ENCODE data around the gene VAX1. TPM values are rescaled to one million over a fixed set of nuclear protein-coding genes. Genes with fewer than 3 reads are reported as not detected.

VAX1 gene
- total and polyA plus RNA-seq, 9 of the 15 experiments (the other 6 are each of a cell fraction or from before 2014, with no cell fraction given), result not detected

DNA sequence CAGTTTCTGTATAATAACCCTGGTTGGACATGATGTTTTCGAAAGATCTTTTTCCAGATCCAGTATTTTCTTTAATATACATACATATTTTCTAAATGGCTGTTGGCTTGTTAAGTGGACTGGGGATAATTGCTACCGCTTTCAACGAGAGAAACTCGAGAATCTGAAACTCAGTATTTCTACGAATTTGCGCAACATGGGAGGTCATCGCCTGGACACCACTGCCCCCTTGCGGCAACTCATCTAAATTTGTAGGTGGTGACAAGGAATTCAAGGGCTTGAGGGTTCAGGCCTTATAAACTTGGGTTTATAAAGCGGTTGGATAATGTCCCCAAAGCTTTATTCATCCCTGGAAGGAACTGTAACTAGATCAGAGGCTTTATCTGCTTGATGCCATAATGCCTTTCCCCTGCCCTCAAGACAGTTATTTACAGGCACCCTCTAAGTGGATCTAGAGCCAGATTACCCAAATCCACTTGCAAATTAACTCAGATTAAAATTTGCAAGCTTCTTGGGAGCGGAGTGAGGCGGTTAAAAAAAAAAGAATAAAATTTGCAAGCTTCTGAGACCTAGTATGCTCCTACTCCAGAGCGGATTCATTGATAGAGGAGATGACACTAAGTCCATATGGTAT lies 37.9 kb upstream of the VAX1 start:
- H3K4me3 ChIP-seq, result no peak overlapping the region
- peak; percentile 84 for ATAC-seq
- peaks cover 8% of the 10 kb centered on the region in 2 experiments; a peak in 3 of 5 replicates for H3K4me1 ChIP-seq (replicated peaks in 1 of 2; ENCODE audit: control insufficient read depth in 2 of 2, insufficient read depth in 2 of 2, low read length in 2 of 2)
- intact Hi-C loops (cut with micrococcal nuclease) (loop anchor here (2.0 to 10.0 kb wide), 5 partner anchors 61 to 731 kb away; no protein-coding TSS in a partner anchor), in situ Hi-C loops (cut with MboI) (loop anchor here (5.0 to 10.0 kb wide), 2 partner anchors 369 to 491 kb away; no protein-coding TSS in a partner anchor)
- peak; percentile 90 for FAIRE-seq
- POLR2A ChIA-PET, result no interaction called here
- CTCF ChIA-PET (ENCODE audit: low intra/inter-chr PET ratio), result interaction anchor here (0.6 to 3.3 kb wide), 6 partner anchors 10 to 494 kb away, joined by 3 to 32 read pairs (median 4); no protein-coding TSS in a partner anchor
- H3K9ac ChIP-seq (ENCODE audit: insufficient read depth in 1 of 2, low read depth in 2 of 2, low read length in 2 of 2), result no peak overlapping the region
- H3K79me2 ChIP-seq (ENCODE audit: control insufficient read depth, insufficient read depth, low read length), result no peaks in the 10 kb centered on the region
- H2AFZ ChIP-seq (ENCODE audit: low read depth, low read length), result no peak overlapping the region
- no peaks in the 10 kb centered on the region for H3K9me3 ChIP-seq (replicated peaks; ENCODE audit: control insufficient read depth, insufficient read depth, low read depth, low read length)
- 0% methylated on average over 12 of the region's 12 CpGs for WGBS (ENCODE audit: insufficient coverage, low coverage, missing lambda C conversion rate)
- no peak overlapping the region for H3K27ac ChIP-seq (ENCODE audit: extremely low read depth, low read depth, low read length)
- H3K36me3 ChIP-seq (ENCODE audit: control insufficient read depth, insufficient read depth, low read length), result no peaks in the 10 kb centered on the region
- H4K20me1 ChIP-seq (replicated peaks; ENCODE audit: control insufficient read depth, insufficient read depth, low read length), result 0 out of 2 replicates have a peak, but pooled peaks cover 5% of the 10 kb centered on the region
- H3K27me3 ChIP-seq (ENCODE audit: control insufficient read depth in 2 of 2, insufficient read depth in 2 of 2, low read length in 2 of 2), result peaks cover 0 to 21% of the 10 kb centered on the region in 2 experiments; a peak in 3 of 5 replicates
- H3K4me2 ChIP-seq (ENCODE audit: insufficient read depth, low read length), result peak overlapping the region; percentile 58
- no TSS peak for BruUV-seq (replicated peaks)
- DNase-seq (ENCODE audit: extremely low read depth in 1 of 4, low spot score in 3 of 4), result peak; percentile 58 to 74 (median 62)
- no peaks in the 10 kb centered on the region for H3K9me1 ChIP-seq (ENCODE audit: control insufficient read depth, insufficient read depth, low read length)
- TF ChIP-seq E2F4 (CRISPR knock-in tag; IDR thresholded peaks at IDR 0.05; ENCODE audit: low read depth) (no peak), PHB2 (IDR thresholded peaks at IDR 0.05; ENCODE audit: low read depth) (no peak), HNRNPLL (IDR thresholded peaks at IDR 0.05; ENCODE audit: low read depth, low read length, poor library complexity, severe bottlenecking) (peak; percentile 75), EGR1 (conservative IDR thresholded peaks at IDR 0.05) (no peak), ZSCAN29 (IDR thresholded peaks at IDR 0.05) (no peak), CBX5 (IDR thresholded peaks at IDR 0.05; ENCODE audit: borderline replicate concordance, low read depth) (no peak), L3MBTL2 (IDR thresholded peaks at IDR 0.05) (no peak), MAFK (IDR thresholded peaks at IDR 0.05; ENCODE audit: low read length) (no peak), NFIC (IDR thresholded peaks at IDR 0.05) (no peak), ZNF518B (CRISPR knock-in tag; IDR thresholded peaks at IDR 0.05) (no peak), ZBTB12 (CRISPR knock-in tag; IDR thresholded peaks at IDR 0.05) (no peak), BDP1 (IDR thresholded peaks at IDR 0.05; ENCODE audit: insufficient read depth, insufficient read length) (no peak)
- TF ChIP-seq, protein P1, sequence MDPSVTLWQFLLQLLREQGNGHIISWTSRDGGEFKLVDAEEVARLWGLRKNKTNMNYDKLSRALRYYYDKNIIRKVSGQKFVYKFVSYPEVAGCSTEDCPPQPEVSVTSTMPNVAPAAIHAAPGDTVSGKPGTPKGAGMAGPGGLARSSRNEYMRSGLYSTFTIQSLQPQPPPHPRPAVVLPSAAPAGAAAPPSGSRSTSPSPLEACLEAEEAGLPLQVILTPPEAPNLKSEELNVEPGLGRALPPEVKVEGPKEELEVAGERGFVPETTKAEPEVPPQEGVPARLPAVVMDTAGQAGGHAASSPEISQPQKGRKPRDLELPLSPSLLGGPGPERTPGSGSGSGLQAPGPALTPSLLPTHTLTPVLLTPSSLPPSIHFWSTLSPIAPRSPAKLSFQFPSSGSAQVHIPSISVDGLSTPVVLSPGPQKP (CRISPR knock-in tag; IDR thresholded peaks at IDR 0.05), result no peak
- TF ChIP-seq, protein P2, sequence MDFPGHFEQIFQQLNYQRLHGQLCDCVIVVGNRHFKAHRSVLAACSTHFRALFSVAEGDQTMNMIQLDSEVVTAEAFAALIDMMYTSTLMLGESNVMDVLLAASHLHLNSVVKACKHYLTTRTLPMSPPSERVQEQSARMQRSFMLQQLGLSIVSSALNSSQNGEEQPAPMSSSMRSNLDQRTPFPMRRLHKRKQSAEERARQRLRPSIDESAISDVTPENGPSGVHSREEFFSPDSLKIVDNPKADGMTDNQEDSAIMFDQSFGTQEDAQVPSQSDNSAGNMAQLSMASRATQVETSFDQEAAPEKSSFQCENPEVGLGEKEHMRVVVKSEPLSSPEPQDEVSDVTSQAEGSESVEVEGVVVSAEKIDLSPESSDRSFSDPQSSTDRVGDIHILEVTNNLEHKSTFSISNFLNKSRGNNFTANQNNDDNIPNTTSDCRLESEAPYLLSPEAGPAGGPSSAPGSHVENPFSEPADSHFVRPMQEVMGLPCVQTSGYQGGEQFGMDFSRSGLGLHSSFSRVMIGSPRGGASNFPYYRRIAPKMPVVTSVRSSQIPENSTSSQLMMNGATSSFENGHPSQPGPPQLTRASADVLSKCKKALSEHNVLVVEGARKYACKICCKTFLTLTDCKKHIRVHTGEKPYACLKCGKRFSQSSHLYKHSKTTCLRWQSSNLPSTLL (IDR thresholded peaks at IDR 0.05), result no peak

All from K562 (cell line).